Neural progenitor cell (in vitro differentiated cells): Measurements from ENCODE around the gene CRTC3. TPM values are rescaled to one million over a fixed set of nuclear protein-coding genes. Genes with fewer than 3 reads are reported as not detected.

ENCODE experiments used
- DNase-seq: peaks from one replicate; pipeline ENCODE4 v3.0.0-alpha.2; 2016; ENCODE audit warnings: low spot score
- H2AFZ ChIP-seq: fragments of 200-600 bp; sonication (generic); replicated peaks from 2 replicates; pipeline ENCODE4 v1.6.1; 2016; ENCODE audit warnings: antibody characterized with exemption
- H3F3A ChIP-seq: fragments of 200-600 bp; sonication (generic); 2 replicates; pipeline ENCODE4 v1.6.1; 2016; ENCODE audit warnings: antibody characterized with exemption, low read depth
- H3K27ac ChIP-seq: fragments of 200-600 bp; sonication (generic); 2 replicates; pipeline ENCODE4 v1.5.1; 2016; ENCODE audit warnings: mild to moderate bottlenecking
- H3K27me3 ChIP-seq: fragments of 200-600 bp; sonication (generic); 2 replicates; pipeline ENCODE4 v1.6.1; 2016; ENCODE audit warnings: mild to moderate bottlenecking, moderate library complexity
- H3K36me3 ChIP-seq: fragments of 200-600 bp; sonication (generic); 2 replicates; pipeline ENCODE4 v1.5.1; 2016
- H3K4me1 ChIP-seq: fragments of 200-600 bp; sonication (generic); 2 replicates; pipeline ENCODE4 v1.6.1; 2016; ENCODE audit warnings: mixed run types
- H3K4me2 ChIP-seq: fragments of 200-600 bp; sonication (generic); 2 replicates; pipeline ENCODE4 v1.6.1; 2016
- H3K4me3 ChIP-seq: fragments of 200-600 bp; sonication (generic); 2 replicates; pipeline ENCODE4 v1.5.1; 2016
- H3K79me2 ChIP-seq: fragments of 200-600 bp; sonication (generic); 2 replicates; pipeline ENCODE4 v1.6.1; 2016; ENCODE audit warnings: low read depth
- H3K9ac ChIP-seq: fragments of 200-600 bp; sonication (generic); 2 replicates; pipeline ENCODE4 v1.6.1; 2016
- H3K9me3 ChIP-seq: fragments of 200-600 bp; sonication (generic); 2 replicates; pipeline ENCODE4 v1.5.1; 2016; ENCODE audit warnings: low read depth
- H4K20me1 ChIP-seq: fragments of 200-600 bp; sonication (generic); 2 replicates; pipeline ENCODE4 v1.6.1; 2016; ENCODE audit warnings: low read depth
- H3K27ac Mint-ChIP-seq: 3 replicates; pipeline ENCODE4 v1.8.0; 2021; ENCODE audit warnings: mixed read lengths
- H3K27me3 Mint-ChIP-seq: 2 replicates; pipeline ENCODE4 v1.8.0; 2022; ENCODE audit warnings: low read depth, mild to moderate bottlenecking, inconsistent platforms, moderate library complexity, mixed read lengths; ENCODE audit not compliant: insufficient read depth
- H3K36me3 Mint-ChIP-seq: 3 replicates; pipeline ENCODE4 v1.8.0; 2021; ENCODE audit warnings: mixed read lengths
- H3K4me1 Mint-ChIP-seq: 3 replicates; pipeline ENCODE4 v1.8.0; 2021; ENCODE audit warnings: mixed read lengths
- H3K4me3 Mint-ChIP-seq: 3 replicates; pipeline ENCODE4 v1.8.0; 2021; ENCODE audit warnings: mild to moderate bottlenecking, moderate library complexity, mixed read lengths
- H3K9me3 Mint-ChIP-seq: 3 replicates; pipeline ENCODE4 v1.8.0; 2020; ENCODE audit warnings: mixed read lengths
- EZH2 ChIP-seq: fragments of 200-600 bp; sonication (generic); IDR thresholded peaks from 2 replicates; pipeline ENCODE4 v1.6.1; 2017; ENCODE audit warnings: antibody characterized with exemption, mild to moderate bottlenecking, moderate library complexity
- EZH2phosphoT487 ChIP-seq: fragments of 200-600 bp; sonication (generic); IDR thresholded peaks from 2 replicates; pipeline ENCODE4 v1.6.1; 2017; ENCODE audit warnings: antibody characterized with exemption
- total RNA-seq: library from RNA; depleted of rRNA; stranded (reverse); fragments of >200 nt; gene quantifications from 2 replicates; pipeline ENCODE4 v1.2.3, GENCODE V29; 2015; ENCODE audit warnings: low replicate concordance
- TF ChIP-seq, protein P1 (sequence below): fragments of 200-600 bp; sonication (generic); IDR thresholded peaks from 2 replicates; pipeline ENCODE4 v1.5.1; 2017; ENCODE audit warnings: antibody characterized with exemption, mild to moderate bottlenecking

Gene CRTC3
- total RNA-seq, 1 donor from 2014 or later, result 4.9 TPM

DNA sequence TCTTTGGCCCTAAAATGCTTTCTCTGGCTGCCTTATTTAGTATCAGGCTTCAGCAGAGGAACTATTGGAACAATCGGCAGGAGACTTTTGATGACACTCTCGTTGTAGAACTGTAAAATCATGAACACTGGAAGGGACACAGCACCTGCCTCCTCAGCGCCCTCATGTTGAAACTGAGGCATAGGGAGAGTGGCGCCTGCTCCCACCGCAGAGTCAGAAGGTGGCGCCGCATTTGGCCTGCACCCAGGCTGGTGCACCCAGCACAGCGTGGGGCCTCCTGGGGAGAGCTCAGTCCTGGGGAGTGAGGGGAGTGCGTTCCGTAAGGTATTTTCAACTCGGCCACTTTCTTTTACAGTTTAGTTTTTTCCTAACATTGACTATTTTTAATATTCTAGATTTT lies 109.2 kb downstream of the CRTC3 start:
- H3K4me3 Mint-ChIP-seq, result no peak overlapping the region
- H3K27ac ChIP-seq, result no peak overlapping the region
- no peaks in the 10 kb centered on the region for H3K27me3 ChIP-seq
- TF ChIP-seq EZH2 (no peak), EZH2phosphoT487 (no peak)
- TF ChIP-seq, protein P1, sequence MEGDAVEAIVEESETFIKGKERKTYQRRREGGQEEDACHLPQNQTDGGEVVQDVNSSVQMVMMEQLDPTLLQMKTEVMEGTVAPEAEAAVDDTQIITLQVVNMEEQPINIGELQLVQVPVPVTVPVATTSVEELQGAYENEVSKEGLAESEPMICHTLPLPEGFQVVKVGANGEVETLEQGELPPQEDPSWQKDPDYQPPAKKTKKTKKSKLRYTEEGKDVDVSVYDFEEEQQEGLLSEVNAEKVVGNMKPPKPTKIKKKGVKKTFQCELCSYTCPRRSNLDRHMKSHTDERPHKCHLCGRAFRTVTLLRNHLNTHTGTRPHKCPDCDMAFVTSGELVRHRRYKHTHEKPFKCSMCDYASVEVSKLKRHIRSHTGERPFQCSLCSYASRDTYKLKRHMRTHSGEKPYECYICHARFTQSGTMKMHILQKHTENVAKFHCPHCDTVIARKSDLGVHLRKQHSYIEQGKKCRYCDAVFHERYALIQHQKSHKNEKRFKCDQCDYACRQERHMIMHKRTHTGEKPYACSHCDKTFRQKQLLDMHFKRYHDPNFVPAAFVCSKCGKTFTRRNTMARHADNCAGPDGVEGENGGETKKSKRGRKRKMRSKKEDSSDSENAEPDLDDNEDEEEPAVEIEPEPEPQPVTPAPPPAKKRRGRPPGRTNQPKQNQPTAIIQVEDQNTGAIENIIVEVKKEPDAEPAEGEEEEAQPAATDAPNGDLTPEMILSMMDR, result no peak
- H3K79me2 ChIP-seq, result no peaks in the 10 kb centered on the region
- H3K36me3 ChIP-seq, result no peaks in the 10 kb centered on the region
- H3K9ac ChIP-seq, result no peak overlapping the region
- peaks cover 4% of the 10 kb centered on the region for H3K27me3 Mint-ChIP-seq
- H3K9me3 Mint-ChIP-seq, result peaks cover 2% of the 10 kb centered on the region
- H3K9me3 ChIP-seq, result no peaks in the 10 kb centered on the region
- H2AFZ ChIP-seq, result no peak overlapping the region
- peak overlapping the region; percentile 82 for H3K27ac Mint-ChIP-seq
- H3K36me3 Mint-ChIP-seq, result peaks cover 29% of the 10 kb centered on the region
- no peak overlapping the region for H3K4me2 ChIP-seq
- H4K20me1 ChIP-seq, result no peaks in the 10 kb centered on the region
- peaks cover 3% of the 10 kb centered on the region for H3K4me1 Mint-ChIP-seq
- H3K4me1 ChIP-seq, result peaks cover 13% of the 10 kb centered on the region
- no peak for DNase-seq
- H3K4me3 ChIP-seq, result no peak overlapping the region
- peaks cover 18% of the 10 kb centered on the region for H3F3A ChIP-seq

DNA sequence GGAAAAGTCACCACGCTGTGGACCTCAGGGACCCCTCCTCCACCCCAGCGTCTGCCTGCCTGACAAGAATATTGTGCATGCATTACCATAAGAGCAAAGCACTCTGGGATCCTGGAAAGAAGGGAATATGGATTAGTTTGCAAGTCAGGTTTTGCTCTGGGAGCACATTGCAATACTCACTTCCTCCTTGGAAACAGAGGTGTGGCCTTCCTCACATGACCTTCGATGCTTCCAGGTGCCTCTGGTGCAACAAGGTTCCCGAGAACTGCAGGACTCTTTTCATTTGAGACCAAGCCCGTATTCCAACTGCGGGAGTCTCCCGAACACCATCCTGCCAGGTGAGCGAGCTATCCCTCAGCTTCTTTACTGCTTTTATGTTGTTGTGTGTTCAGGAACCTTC lies 111.1 kb downstream of the CRTC3 start:
- H3K27me3 Mint-ChIP-seq, result peaks cover 10% of the 10 kb centered on the region
- peaks cover 3% of the 10 kb centered on the region for H3K4me1 Mint-ChIP-seq
- H3K27me3 ChIP-seq, result no peaks in the 10 kb centered on the region
- TF ChIP-seq, protein P1, result no peak
- TF ChIP-seq EZH2phosphoT487 (no peak), EZH2 (no peak)
- no peak overlapping the region for H3K27ac ChIP-seq
- H3K4me3 Mint-ChIP-seq, result no peak overlapping the region
- H3K36me3 Mint-ChIP-seq, result peaks cover 24% of the 10 kb centered on the region
- H3K9ac ChIP-seq, result no peak overlapping the region
- peaks cover 18% of the 10 kb centered on the region for H3F3A ChIP-seq
- H3K36me3 ChIP-seq, result no peaks in the 10 kb centered on the region
- H2AFZ ChIP-seq, result no peak overlapping the region
- H3K4me3 ChIP-seq, result no peak overlapping the region
- DNase-seq, result no peak
- H3K9me3 ChIP-seq, result no peaks in the 10 kb centered on the region
- H3K4me2 ChIP-seq, result no peak overlapping the region
- H3K79me2 ChIP-seq, result no peaks in the 10 kb centered on the region
- no peaks in the 10 kb centered on the region for H3K9me3 Mint-ChIP-seq
- H3K4me1 ChIP-seq, result peaks cover 13% of the 10 kb centered on the region
- no peaks in the 10 kb centered on the region for H4K20me1 ChIP-seq
- no peak overlapping the region for H3K27ac Mint-ChIP-seq

DNA sequence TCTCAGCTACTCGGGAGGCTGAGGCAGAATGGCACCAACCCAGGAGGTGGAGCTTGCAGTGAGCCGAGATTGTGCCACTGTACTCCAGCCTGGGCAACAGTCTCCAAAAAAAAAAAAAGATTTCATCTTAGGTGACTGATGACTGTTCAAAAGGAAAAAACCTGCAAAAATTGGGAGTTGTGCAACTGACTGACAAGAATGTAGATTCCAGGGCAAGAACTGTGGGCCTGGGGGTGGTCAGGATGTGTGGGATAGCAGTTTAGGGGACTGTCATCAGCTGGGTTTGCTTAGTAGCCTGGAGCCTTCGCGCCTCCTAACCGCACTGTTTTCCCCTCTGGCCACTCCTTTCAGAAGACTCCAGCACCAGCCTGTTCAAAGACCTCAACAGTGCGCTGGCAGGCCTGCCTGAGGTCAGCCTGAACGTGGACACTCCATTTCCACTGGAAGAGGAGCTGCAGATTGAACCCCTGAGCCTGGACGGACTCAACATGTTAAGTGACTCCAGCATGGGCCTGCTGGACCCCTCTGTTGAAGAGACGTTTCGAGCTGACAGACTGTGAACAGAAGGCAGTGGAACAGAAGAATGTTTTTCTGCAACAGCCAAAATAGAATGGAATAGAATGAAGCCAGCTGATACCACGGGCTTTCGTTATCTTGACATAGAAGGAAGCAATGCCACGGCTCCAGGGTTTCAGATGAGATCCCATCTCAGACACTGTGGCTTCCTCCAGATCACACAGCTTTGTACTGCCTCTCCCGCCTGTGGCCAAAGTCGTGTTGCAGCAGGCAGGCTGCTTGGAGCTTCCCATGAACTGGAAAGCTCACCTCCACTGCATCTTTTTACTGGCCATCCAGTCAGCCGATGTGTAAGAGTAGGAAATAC lies 112.1 kb downstream of the CRTC3 start:
- peaks cover 3% of the 10 kb centered on the region for H3K4me1 Mint-ChIP-seq
- H3K27me3 ChIP-seq, result no peaks in the 10 kb centered on the region
- no peak overlapping the region for H3K4me3 ChIP-seq
- H3K27me3 Mint-ChIP-seq, result peaks cover 11% of the 10 kb centered on the region
- H3K27ac Mint-ChIP-seq, result no peak overlapping the region
- no peaks in the 10 kb centered on the region for H3K36me3 ChIP-seq
- peaks cover 18% of the 10 kb centered on the region for H3F3A ChIP-seq
- no peaks in the 10 kb centered on the region for H3K9me3 Mint-ChIP-seq
- no peak for TF ChIP-seq EZH2phosphoT487
- TF ChIP-seq, protein P1, result no peak
- TF ChIP-seq EZH2, result no peak
- no peaks in the 10 kb centered on the region for H4K20me1 ChIP-seq
- no peaks in the 10 kb centered on the region for H3K9me3 ChIP-seq
- peaks cover 23% of the 10 kb centered on the region for H3K36me3 Mint-ChIP-seq
- no peak overlapping the region for H3K4me2 ChIP-seq
- peaks cover 13% of the 10 kb centered on the region for H3K4me1 ChIP-seq
- H3K79me2 ChIP-seq, result no peaks in the 10 kb centered on the region
- no peak overlapping the region for H3K27ac ChIP-seq
- H2AFZ ChIP-seq, result no peak overlapping the region
- DNase-seq, result no peak
- no peak overlapping the region for H3K4me3 Mint-ChIP-seq
- H3K9ac ChIP-seq, result no peak overlapping the region
